Astrocyte (in vitro differentiated cells and primary cell): ENCODE measurements around the gene HES7. TPM values are rescaled to one million over a fixed set of nuclear protein-coding genes. Genes with fewer than 3 reads are reported as not detected.

ENCODE experiments used
- DNase-seq: peaks from one replicate; pipeline ENCODE4 v3.0.0-alpha.2; 2010; ENCODE audit warnings: low read depth
- FAIRE-seq: peaks from 2 replicates; lab custom pipeline; 2011; peaks lifted over from hg19 to GRCh38; lab: Jason Lieb, UNC
- H2AFZ ChIP-seq: 2 replicates; pipeline ENCODE4 v1.6.0; 2012; ENCODE audit warnings: low read depth, low read length, inconsistent platforms
- H3K27ac ChIP-seq: 2 replicates; pipeline ENCODE4 v1.5.1; 2011; ENCODE audit warnings: low read depth, low read length, inconsistent platforms
- H3K27me3 ChIP-seq: 2 replicates; pipeline ENCODE4 v1.6.0; 2011; ENCODE audit warnings: low read length, inconsistent platforms; ENCODE audit not compliant: insufficient read depth
- H3K36me3 ChIP-seq: 2 replicates; pipeline ENCODE4 v1.5.1; 2011; ENCODE audit warnings: low read length, inconsistent platforms; ENCODE audit not compliant: insufficient read depth
- H3K4me1 ChIP-seq: 2 replicates; pipeline ENCODE4 v1.5.1; 2011; ENCODE audit warnings: low read length, inconsistent platforms; ENCODE audit not compliant: insufficient read depth
- H3K4me2 ChIP-seq: 2 replicates; pipeline ENCODE4 v1.6.0; 2012; ENCODE audit warnings: low read length, inconsistent platforms
- H3K4me3 ChIP-seq: 2 replicates; pipeline ENCODE4 v1.5.1; 2011; ENCODE audit warnings: low read depth, mild to moderate bottlenecking, low read length, inconsistent platforms; ENCODE audit not compliant: insufficient read depth
- H3K79me2 ChIP-seq: 2 replicates; pipeline ENCODE4 v1.6.0; 2012; ENCODE audit warnings: mild to moderate bottlenecking, low read length, inconsistent platforms; ENCODE audit not compliant: insufficient read depth
- H3K9ac ChIP-seq: 2 replicates; pipeline ENCODE4 v1.6.0; 2012; ENCODE audit warnings: mild to moderate bottlenecking, low read length, inconsistent platforms
- H3K9me3 ChIP-seq: 2 replicates; pipeline ENCODE4 v1.5.1; 2012; ENCODE audit warnings: low read depth, mild to moderate bottlenecking, low read length, inconsistent platforms; ENCODE audit not compliant: insufficient read depth
- H4K20me1 ChIP-seq: 2 replicates; pipeline ENCODE4 v1.6.0; 2012; ENCODE audit warnings: low read length, inconsistent platforms; ENCODE audit not compliant: insufficient read depth
- H3K27ac Mint-ChIP-seq: one replicate; pipeline ENCODE4 v1.8.0; 2021; ENCODE audit warnings: mild to moderate bottlenecking, mixed read lengths; ENCODE audit not compliant: unreplicated experiment
- H3K27me3 Mint-ChIP-seq: one replicate; pipeline ENCODE4 v1.8.0; 2021; ENCODE audit warnings: low read depth, mixed read lengths; ENCODE audit not compliant: unreplicated experiment
- H3K36me3 Mint-ChIP-seq: one replicate; pipeline ENCODE4 v1.8.0; 2021; ENCODE audit warnings: low read depth, mixed read lengths; ENCODE audit not compliant: unreplicated experiment
- H3K4me1 Mint-ChIP-seq: one replicate; pipeline ENCODE4 v1.8.0; 2021; ENCODE audit warnings: low read depth, mixed read lengths; ENCODE audit not compliant: unreplicated experiment
- H3K4me3 Mint-ChIP-seq: one replicate; pipeline ENCODE4 v1.8.0; 2021; ENCODE audit warnings: mild to moderate bottlenecking, moderate library complexity, mixed read lengths; ENCODE audit not compliant: unreplicated experiment
- H3K9me3 Mint-ChIP-seq: one replicate; pipeline ENCODE4 v1.8.0; 2021; ENCODE audit warnings: mild to moderate bottlenecking, mixed read lengths; ENCODE audit not compliant: unreplicated experiment
- CTCF ChIP-seq: IDR thresholded peaks from 2 replicates; pipeline ENCODE4 v1.5.1; 2011; ENCODE audit warnings: low read depth, mild to moderate bottlenecking, inconsistent platforms, low read length, moderate library complexity; ENCODE audit not compliant: insufficient read depth
- EZH2 ChIP-seq: IDR thresholded peaks from 2 replicates; pipeline ENCODE4 v1.6.1; 2012; ENCODE audit warnings: mild to moderate bottlenecking, low read length, inconsistent platforms; ENCODE audit not compliant: insufficient read depth
- total RNA-seq: library from RNA; stranded (reverse); gene quantifications from 2 replicates; pipeline ENCODE4 v1.2.1, GENCODE V29; 2021

The HES7 gene
- total RNA-seq, 1 donor from 2014 or later, result 0.64 TPM

- no peak overlapping the region for H3K4me3 Mint-ChIP-seq
- no peak overlapping the region for H3K4me2 ChIP-seq
- H3K27me3 Mint-ChIP-seq, result peaks cover 52% of the 10 kb centered on the region
Observed at GRCh38 chr17:8116776-8117175, 7.1 kb downstream of the HES7 start.

GRCh38 chr17:8110907-8111306 lies 13.0 kb downstream of the HES7 start:
- FAIRE-seq (no peak), DNase-seq (no peak)
- H3K9me3 Mint-ChIP-seq, result peaks cover under 1% of the 10 kb centered on the region
- H3K4me3 Mint-ChIP-seq, result no peak overlapping the region
- H3K4me1 Mint-ChIP-seq, result peaks cover 3% of the 10 kb centered on the region
- Histone ChIP-seq H3K79me2 (no peaks in the 10 kb centered on the region), H3K4me3 (no peak overlapping the region), H3K9ac (no peak overlapping the region), H2AFZ (no peak overlapping the region), H3K27me3 (peaks cover 49% of the 10 kb centered on the region), H3K4me2 (no peak overlapping the region), H3K36me3 (no peaks in the 10 kb centered on the region), H4K20me1 (no peaks in the 10 kb centered on the region), H3K27ac (no peak overlapping the region), H3K9me3 (no peaks in the 10 kb centered on the region), H3K4me1 (peaks cover 6% of the 10 kb centered on the region)
- no peaks in the 10 kb centered on the region for H3K36me3 Mint-ChIP-seq
- H3K27me3 Mint-ChIP-seq, result peaks cover 79% of the 10 kb centered on the region
- H3K27ac Mint-ChIP-seq, result no peak overlapping the region
- TF ChIP-seq EZH2, result no peak
- TF ChIP-seq CTCF, result no peak

More at GRCh38 chr17:8116776-8117175, 7.1 kb downstream of the HES7 start:
- H3K36me3 Mint-ChIP-seq, result no peaks in the 10 kb centered on the region
- Histone ChIP-seq H4K20me1 (peaks cover 7% of the 10 kb centered on the region), H3K27ac (no peak overlapping the region), H3K9ac (no peak overlapping the region), H2AFZ (no peak overlapping the region), H3K27me3 (peaks cover 38% of the 10 kb centered on the region), H3K4me3 (no peak overlapping the region), H3K79me2 (no peaks in the 10 kb centered on the region), H3K9me3 (no peaks in the 10 kb centered on the region), H3K4me1 (peaks cover 17% of the 10 kb centered on the region), H3K36me3 (no peaks in the 10 kb centered on the region)
- H3K9me3 Mint-ChIP-seq, result no peaks in the 10 kb centered on the region
- H3K27ac Mint-ChIP-seq, result no peak overlapping the region
- TF ChIP-seq CTCF (no peak), EZH2 (peak; percentile 48)
- peaks cover 5% of the 10 kb centered on the region for H3K4me1 Mint-ChIP-seq
- no peak for FAIRE-seq
- no peak for DNase-seq

GRCh38 chr17:8110456-8110804 lies 13.5 kb downstream of the HES7 start:
- FAIRE-seq (no peak), DNase-seq (no peak)
- no peaks in the 10 kb centered on the region for H3K36me3 Mint-ChIP-seq
- Histone ChIP-seq H3K79me2 (no peaks in the 10 kb centered on the region), H3K27me3 (peaks cover 45% of the 10 kb centered on the region), H3K4me3 (no peak overlapping the region), H4K20me1 (no peaks in the 10 kb centered on the region), H3K9ac (no peak overlapping the region), H3K4me1 (peaks cover 6% of the 10 kb centered on the region), H3K9me3 (no peaks in the 10 kb centered on the region), H3K36me3 (no peaks in the 10 kb centered on the region), H3K27ac (no peak overlapping the region), H3K4me2 (peak overlapping the region; percentile 46), H2AFZ (no peak overlapping the region)
- H3K4me3 Mint-ChIP-seq, result no peak overlapping the region
- peaks cover 76% of the 10 kb centered on the region for H3K27me3 Mint-ChIP-seq
- H3K9me3 Mint-ChIP-seq, result peaks cover 2% of the 10 kb centered on the region
- H3K27ac Mint-ChIP-seq, result no peak overlapping the region
- H3K4me1 Mint-ChIP-seq, result peaks cover 4% of the 10 kb centered on the region
- no peak for TF ChIP-seq CTCF
- TF ChIP-seq EZH2, result no peak
